IMR-90 (cell line): ENCODE data around the gene NUFIP1. TPM values are rescaled to one million over a fixed set of nuclear protein-coding genes. Genes with fewer than 3 reads are reported as not detected.
A peak's percentile ranks its signal among the peaks of the same experiment; 100 is the strongest.

Experiments used
- ATAC-seq: fragments of 200-7000 bp; cut with Tn5 transposase; 2 replicates; pipeline ENCODE4 v1.9.1; 2020; ENCODE audit warnings: low read depth, mild to moderate bottlenecking, moderate library complexity
- BruUV-seq: library from RNA; stranded (reverse); fragments of 400-500 nt; replicated peaks from 2 replicates; lab custom pipeline; 2021; lab: Mats Ljungman, UMichigan
- CTCF ChIA-PET: fragments of 300-600 bp; formaldehyde crosslinking; extraction: SDS; loops from one replicate; lab custom pipeline; 2021; ENCODE audit warnings: antibody characterized with exemption; lab: Yijun Ruan, JAX
- POLR2A ChIA-PET: fragments of 300-600 bp; sonication (Branson Sonifier 250); formaldehyde crosslinking; loops from one replicate; lab custom pipeline; 2022; ENCODE audit warnings: antibody characterized with exemption; ENCODE audit not compliant: unreplicated experiment; lab: Charles Lee
- DNase-seq: peaks from one replicate; pipeline ENCODE4 v3.0.0; 2013
- H2AFZ ChIP-seq: replicated peaks from 2 replicates; pipeline ENCODE3; 2013; ENCODE audit warnings: low read length, mild to moderate bottlenecking; ENCODE audit not compliant: poor library complexity
- H2AK5ac ChIP-seq: 2 replicates; pipeline ENCODE4 v1.6.1; 2013; ENCODE audit warnings: low read depth, low read length, inconsistent platforms
- H2AK9ac ChIP-seq: replicated peaks from 2 replicates; pipeline ENCODE3; 2013; ENCODE audit warnings: mild to moderate bottlenecking, low read depth, low read length, moderate library complexity; ENCODE audit not compliant: poor library complexity
- H2BK120ac ChIP-seq: 2 replicates; pipeline ENCODE4 v1.6.1; 2013; ENCODE audit warnings: low read depth, low read length, inconsistent platforms
- H2BK15ac ChIP-seq: 3 replicates; pipeline ENCODE4 v1.6.1; 2013; ENCODE audit warnings: low read depth, low read length, inconsistent platforms
- H2BK20ac ChIP-seq: 2 replicates; pipeline ENCODE4 v1.6.1; 2013; ENCODE audit warnings: low read depth, mild to moderate bottlenecking, inconsistent platforms, low read length, moderate library complexity
- H2BK5ac ChIP-seq: 2 replicates; pipeline ENCODE4 v1.6.1; 2013; ENCODE audit warnings: mild to moderate bottlenecking, low read depth, low read length, inconsistent platforms; ENCODE audit not compliant: poor library complexity, severe bottlenecking
- H3K14ac ChIP-seq: replicated peaks from 2 replicates; pipeline ENCODE4 v1.6.1; 2013; ENCODE audit warnings: low read depth, low read length, inconsistent platforms
- H3K18ac ChIP-seq: 2 replicates; pipeline ENCODE4 v1.6.1; 2013; ENCODE audit warnings: low read depth, low read length, control low read depth
- H3K23ac ChIP-seq: 2 replicates; pipeline ENCODE4 v1.6.1; 2013; ENCODE audit warnings: low read depth, low read length, inconsistent platforms
- H3K27ac ChIP-seq: 2 replicates; pipeline ENCODE4 v1.5.1; 2013; ENCODE audit warnings: mild to moderate bottlenecking, control low read depth, low read length; ENCODE audit not compliant: insufficient read depth
- H3K27me3 ChIP-seq: 2 replicates; pipeline ENCODE4 v1.6.1; 2013; ENCODE audit warnings: low read length; ENCODE audit not compliant: control insufficient read depth, insufficient read depth
- H3K36me3 ChIP-seq: 2 replicates; pipeline ENCODE4 v1.6.1; 2013; ENCODE audit warnings: low read length, mixed read lengths; ENCODE audit not compliant: control insufficient read depth, insufficient read depth
- H3K4ac ChIP-seq: 2 replicates; pipeline ENCODE4 v1.6.1; 2013; ENCODE audit warnings: low read depth, low read length, inconsistent platforms
- H3K4me1 ChIP-seq: 2 replicates; pipeline ENCODE4 v1.6.1; 2013; ENCODE audit warnings: low read length, mixed read lengths; ENCODE audit not compliant: control insufficient read depth, insufficient read depth
- H3K4me2 ChIP-seq: 2 replicates; pipeline ENCODE4 v1.6.1; 2013; ENCODE audit warnings: low read depth, mild to moderate bottlenecking, control low read depth, low read length, moderate library complexity
- H3K4me3 ChIP-seq: 2 replicates; pipeline ENCODE4 v1.5.1; 2013; ENCODE audit warnings: low read depth, mild to moderate bottlenecking, control low read depth, low read length, moderate library complexity; ENCODE audit not compliant: insufficient read depth
- H3K56ac ChIP-seq: 2 replicates; pipeline ENCODE4 v1.6.1; 2013; ENCODE audit warnings: low read length, inconsistent platforms; ENCODE audit not compliant: insufficient read depth; ENCODE audit errors: extremely low read depth
- H3K79me1 ChIP-seq, 2 experiments: 2 replicates each; pipeline ENCODE4 v1.6.1; 2013; ENCODE audit warnings: low read length in 2 of 2, inconsistent platforms in 1 of 2, low read depth in 1 of 2
- H3K9ac ChIP-seq: 2 replicates; pipeline ENCODE4 v1.6.1; 2013; ENCODE audit warnings: low read depth, low read length, control low read depth
- H3K9me1 ChIP-seq: 2 replicates; pipeline ENCODE4 v1.6.1; 2013; ENCODE audit warnings: low read length, inconsistent platforms; ENCODE audit not compliant: insufficient read depth
- H3K9me3 ChIP-seq: 2 replicates; pipeline ENCODE4 v1.6.1; 2013; ENCODE audit warnings: low read length; ENCODE audit not compliant: control insufficient read depth, insufficient read depth
- H4K20me1 ChIP-seq: 2 replicates; pipeline ENCODE4 v1.6.1; 2013; ENCODE audit warnings: low read length, inconsistent platforms; ENCODE audit not compliant: insufficient read depth
- H4K5ac ChIP-seq: 2 replicates; pipeline ENCODE4 v1.6.1; 2013; ENCODE audit warnings: mild to moderate bottlenecking, low read depth, low read length, control low read depth
- H4K8ac ChIP-seq, 2 experiments: 2 replicates each; pipeline ENCODE4 v1.6.1; 2013; ENCODE audit warnings: low read depth in 2 of 2, low read length in 2 of 2, control low read depth in 1 of 2, inconsistent platforms in 1 of 2
- H4K91ac ChIP-seq: 2 replicates; pipeline ENCODE4 v1.6.1; 2013; ENCODE audit warnings: low read depth, low read length, inconsistent platforms; ENCODE audit not compliant: insufficient read depth
- CEBPB ChIP-seq: IDR thresholded peaks from 2 replicates; pipeline ENCODE4 v1.6.1; 2012; ENCODE audit warnings: low read depth, low read length, improper control_type of control experiment
- CHD1 ChIP-seq: IDR thresholded peaks from 2 replicates; pipeline ENCODE4 v1.6.1; 2012; ENCODE audit warnings: low read depth, low read length, improper control_type of control experiment
- MAFK ChIP-seq: IDR thresholded peaks from 2 replicates; pipeline ENCODE4 v1.6.1; 2012; ENCODE audit warnings: low read depth, low read length, improper control_type of control experiment
- RAD21 ChIP-seq: IDR thresholded peaks from 2 replicates; pipeline ENCODE4 v1.6.1; 2012; ENCODE audit warnings: low read length, improper control_type of control experiment
- WGBS, 2 experiments: methylation state at CpG; one replicate each; pipeline versions ENCODE4 v1.1.5 to v1.1.7; 2013; ENCODE audit warnings: missing lambda C conversion rate in 2 of 2; ENCODE audit not compliant: insufficient read length in 1 of 2; ENCODE audit errors: extremely low coverage in 2 of 2; 5-methylcytosine and 5-hydroxymethylcytosine counted together
- dilution Hi-C: fragments of 300-500 bp; cut with HindIII; formaldehyde crosslinking; loops from one replicate; pipeline ENCODE4 v1.14.3; 2018; ENCODE audit warnings: low sequenced_read_pairs; ENCODE audit not compliant: unreplicated experiment
- in situ Hi-C: fragments of 300-500 bp; cut with MboI; formaldehyde crosslinking; loops from 3 replicates; pipeline ENCODE4 v1.14.3; 2019; ENCODE audit warnings: low sequenced_read_pairs, inconsistent platforms, mixed read lengths
- intact Hi-C: fragments of 100-400 bp; cut with micrococcal nuclease; formaldehyde crosslinking; loops from 2 replicates; pipeline ENCODE4 v1.10.0; 2022
- polyA plus RNA-seq, 3 experiments: library from polyadenylated mRNA; depleted of rRNA; stranded (reverse); fragments of >200 nt; gene quantifications; 2 replicates each; pipeline ENCODE4 v1.2.3, GENCODE V29; 2012; ENCODE audit warnings: low replicate concordance in 1 of 3
- total RNA-seq: library from RNA; depleted of rRNA; stranded (reverse); fragments of >200 nt; gene quantifications from 2 replicates; pipeline ENCODE4 v1.2.3, GENCODE V29; 2012
- TF ChIP-seq, protein P1 (sequence below): fragments of 150-350 bp; IDR thresholded peaks from 2 replicates; pipeline ENCODE4 v1.6.1; 2017; ENCODE audit warnings: mild to moderate bottlenecking, antibody characterized with exemption, low read length, low read depth

The NUFIP1 gene
- total and polyA plus RNA-seq, 2 of the 4 experiments (the other 2 are of a cell fraction) = 1.4 to 2.3 TPM

DNA sequence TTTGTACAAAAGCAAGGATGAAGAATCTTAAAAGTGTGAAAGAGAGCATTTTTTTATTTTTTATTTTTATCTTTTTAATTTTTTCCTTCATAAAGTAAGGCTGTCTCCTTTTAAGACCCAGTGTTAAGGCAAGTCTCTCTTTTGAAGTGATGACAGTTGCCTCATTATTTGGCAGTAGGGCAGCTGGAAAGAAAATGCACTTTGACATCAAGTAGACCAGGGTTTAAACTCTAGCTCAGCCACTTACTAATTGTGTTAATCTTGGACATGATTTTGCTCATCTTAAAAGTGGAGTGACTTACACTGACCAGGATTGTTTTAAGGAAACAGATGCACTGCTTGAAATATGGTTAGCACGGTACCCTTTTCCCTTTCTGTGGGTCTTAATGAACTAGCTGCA is 18.6 kb upstream of the NUFIP1 start:
- Histone ChIP-seq H3K18ac (no peak overlapping the region), H3K56ac (no peak overlapping the region), H4K8ac (0 out of 4 replicates have a peak overlapping the region, but pooled peaks of 1 of the 2 experiments have one; percentile 2), H2BK15ac (no peak overlapping the region), H4K20me1 (no peaks in the 10 kb centered on the region), H2AFZ (no peak overlapping the region), H3K23ac (no peak overlapping the region), H3K4me1 (0 out of 2 replicates have a peak, but pooled peaks cover 1% of the 10 kb centered on the region), H3K4me3 (no peak overlapping the region), H4K91ac (no peak overlapping the region), H2AK9ac (no peak overlapping the region), H3K9me3 (no peaks in the 10 kb centered on the region), H3K9ac (no peak overlapping the region), H3K4ac (no peak overlapping the region), H2BK5ac (no peak overlapping the region), H2AK5ac (no peak overlapping the region), H3K79me1 (peaks cover 3 to 6% of the 10 kb centered on the region in 2 experiments; a peak in 2 of 4 replicates), H2BK20ac (no peak overlapping the region), H3K4me2 (no peak overlapping the region), H3K36me3 (peaks cover 23% of the 10 kb centered on the region), H4K5ac (no peak overlapping the region; the same call in 1 of the 2 replicates), H3K27me3 (no peaks in the 10 kb centered on the region), H3K14ac (no peak overlapping the region), H3K27ac (no peak overlapping the region), H3K9me1 (0 out of 2 replicates have a peak, but pooled peaks cover 3% of the 10 kb centered on the region), H2BK120ac (no peak overlapping the region)
- WGBS, 2 experiments = no CpG with 5 or more reads among the region's 1 CpG
- TF ChIP-seq CEBPB (no peak), RAD21 (no peak), CHD1 (no peak), MAFK (no peak)
- TF ChIP-seq, protein P1, sequence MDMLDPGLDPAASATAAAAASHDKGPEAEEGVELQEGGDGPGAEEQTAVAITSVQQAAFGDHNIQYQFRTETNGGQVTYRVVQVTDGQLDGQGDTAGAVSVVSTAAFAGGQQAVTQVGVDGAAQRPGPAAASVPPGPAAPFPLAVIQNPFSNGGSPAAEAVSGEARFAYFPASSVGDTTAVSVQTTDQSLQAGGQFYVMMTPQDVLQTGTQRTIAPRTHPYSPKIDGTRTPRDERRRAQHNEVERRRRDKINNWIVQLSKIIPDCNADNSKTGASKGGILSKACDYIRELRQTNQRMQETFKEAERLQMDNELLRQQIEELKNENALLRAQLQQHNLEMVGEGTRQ = no peak
- intact Hi-C loops = no loop called here
- BruUV-seq = no TSS peak
- DNase-seq (no peak), ATAC-seq (no peak)
- CTCF ChIA-PET = no interaction called here
- POLR2A ChIA-PET = no interaction called here
- in situ Hi-C loops = no loop called here
- dilution Hi-C loops = no loop called here
